Renal cortical epithelial cell (primary cell): ENCODE results near the gene ACTR10. TPM values are rescaled to one million over a fixed set of nuclear protein-coding genes. Genes with fewer than 3 reads are reported as not detected.
"Not testable (repeated sequence)": the region's sequence is repeated elsewhere in the genome, so short reads cannot be mapped to it uniquely, and the experiment has no call there.

Experiments
- DNase-seq: peaks from one replicate; pipeline ENCODE4 v3.0.0-alpha.2; 2011; ENCODE audit warnings: low read depth
- total RNA-seq: library from RNA; depleted of rRNA; stranded (reverse); fragments of >200 nt; gene quantifications from 2 replicates; pipeline ENCODE4 v1.2.3, GENCODE V29; 2014

The ACTR10 gene
- total RNA-seq, 1 donor from 2014 or later = 74.3 TPM

DNA sequence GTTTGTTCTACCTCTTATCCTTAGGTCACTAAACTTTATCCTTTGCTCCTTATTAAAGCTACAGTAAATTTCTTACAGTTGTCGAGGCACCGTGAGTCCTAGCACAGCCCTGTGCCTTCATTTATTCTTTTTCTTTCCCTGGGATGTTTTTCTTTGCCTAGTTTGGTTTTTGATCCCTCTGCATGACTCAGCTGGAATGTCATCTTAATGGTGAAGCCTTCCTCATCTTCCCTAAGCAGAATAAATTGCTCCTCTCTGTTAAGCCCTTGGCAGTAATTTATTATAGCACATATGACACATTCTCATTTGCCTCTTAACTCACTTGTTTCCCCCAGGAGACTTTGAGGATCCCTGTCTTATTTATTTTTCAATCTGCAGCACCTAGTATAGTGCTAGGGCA lies 16.6 kb downstream of the ACTR10 start:
- peak; percentile 56 for DNase-seq

- no peak for DNase-seq
These were observed 27.3 kb downstream of the ACTR10 start for GRCh38 chr14:58227096-58227819.

DNA sequence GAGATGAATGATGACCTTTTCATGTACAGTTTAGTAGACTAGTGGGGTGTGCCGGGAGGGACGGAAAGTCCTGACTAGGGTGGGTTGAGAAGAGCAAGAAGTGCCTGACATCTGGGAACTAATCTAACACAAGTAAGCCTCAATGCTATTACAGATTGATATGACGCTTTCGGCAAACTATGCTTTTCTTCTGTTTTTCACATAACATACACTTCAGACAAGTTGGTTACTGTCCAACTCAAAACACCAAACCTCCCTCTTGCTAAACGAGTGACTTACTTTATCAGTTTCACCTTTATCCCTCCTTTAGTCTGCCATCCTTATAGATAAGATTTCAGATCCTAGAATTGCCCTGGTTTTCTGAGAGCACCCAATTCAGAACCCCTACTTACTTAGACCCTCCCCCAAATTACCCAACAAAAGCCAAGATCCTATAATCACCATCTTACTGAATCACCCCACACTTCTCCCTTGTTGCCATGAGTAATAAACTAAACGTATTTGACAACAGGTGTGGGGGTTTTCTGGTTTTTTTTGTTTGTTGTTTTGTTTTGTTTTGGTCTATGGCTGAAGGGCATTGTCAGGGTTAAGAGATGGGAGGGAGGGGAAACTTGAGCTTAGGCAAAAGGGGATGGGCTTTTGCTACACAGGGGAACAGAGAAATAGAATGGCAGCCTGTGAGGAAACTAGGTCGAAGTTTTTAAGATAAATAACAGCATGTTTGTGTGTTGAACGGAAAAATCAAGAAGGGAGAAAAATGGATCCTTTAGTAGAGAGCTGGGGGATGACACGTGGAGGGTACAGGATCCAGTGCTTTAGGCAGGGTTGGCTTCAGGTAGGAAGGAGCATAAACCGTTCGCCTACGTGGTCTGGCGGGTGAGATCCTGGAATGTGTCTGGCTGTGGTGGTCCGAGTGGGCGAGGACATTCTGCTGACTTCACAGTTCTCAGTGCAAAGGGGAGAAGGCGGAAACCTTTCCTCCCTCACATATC lies 38.6 kb downstream of the ACTR10 start:
- DNase-seq = peak; percentile 71

DNA sequence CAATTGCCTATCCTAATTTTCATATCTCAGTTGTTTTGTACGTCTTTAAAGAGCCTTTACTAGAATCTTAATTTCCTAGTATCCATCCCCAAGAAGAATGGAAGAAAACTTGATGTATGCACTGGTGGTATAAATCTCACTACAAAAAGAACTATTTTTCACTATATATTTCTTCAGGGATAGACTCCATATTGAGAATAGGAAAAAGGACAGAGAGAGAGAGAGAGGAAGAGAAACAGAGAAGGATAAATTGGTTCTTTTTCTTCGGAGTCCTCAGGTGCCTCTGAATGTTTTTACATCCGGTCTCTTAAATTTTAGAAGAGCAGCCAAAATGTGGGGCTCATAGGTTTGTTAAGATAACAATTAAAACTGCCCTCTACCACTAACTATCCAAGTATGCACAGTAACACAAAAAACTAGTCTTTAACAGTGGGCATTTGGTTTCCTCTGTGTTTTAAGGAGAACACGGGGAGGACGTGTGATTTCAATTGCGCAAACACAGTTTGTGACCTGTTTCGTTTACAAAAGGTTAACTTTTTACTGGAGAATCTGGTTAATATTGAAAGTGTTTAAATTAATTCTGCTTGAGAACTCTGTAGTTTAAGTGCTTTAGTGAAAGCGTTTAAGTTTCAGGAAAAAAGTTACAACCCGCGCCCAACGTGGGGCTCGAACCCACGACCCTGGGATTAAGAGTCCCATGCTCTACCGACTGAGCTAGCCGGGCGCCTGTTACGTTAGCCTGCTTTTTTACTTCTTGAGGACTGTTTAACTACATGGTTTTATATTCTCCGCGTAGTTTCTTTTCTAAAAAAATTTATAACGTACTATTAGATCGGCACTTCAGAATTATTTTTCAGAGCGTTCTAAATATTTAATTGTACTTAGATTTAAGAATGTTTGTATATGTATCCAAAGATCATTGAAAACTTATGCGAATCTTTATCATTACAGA lies 39.6 kb downstream of the ACTR10 start:
- DNase-seq = peak; percentile 91

- peak; percentile 69 for DNase-seq
These were observed 44.0 kb downstream of the ACTR10 start for GRCh38 chr14:58243790-58244555.

- peak; percentile 92 for DNase-seq
These were observed 44.8 kb downstream of the ACTR10 start, which contains the start of gene PSMA3 for GRCh38 chr14:58244556-58245387. Gene PSMA3, plus strand, starts transcription at chr14:58244843. Its CDS starts 78 bp downstream, at chr14:58244921.

DNA sequence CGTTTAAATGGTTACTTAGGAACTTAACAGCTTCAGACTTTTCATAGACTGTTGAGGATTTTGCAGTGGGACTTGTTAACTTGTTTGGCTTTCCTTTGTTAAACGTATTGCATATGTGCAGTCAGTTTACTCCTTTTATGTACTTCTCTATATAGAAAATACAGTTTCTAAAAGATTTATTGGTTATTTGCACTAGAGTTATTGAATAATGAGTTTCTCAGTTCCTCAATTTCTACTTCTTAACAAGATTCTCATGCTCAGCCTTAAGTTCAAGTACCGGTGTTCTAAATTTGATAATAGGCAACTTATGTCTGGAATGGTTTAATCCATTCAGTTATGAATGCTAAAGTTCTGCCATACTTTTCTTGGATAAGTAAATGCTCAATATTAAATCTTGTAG lies 45.6 kb downstream of the ACTR10 start:
- no peak for DNase-seq

- DNase-seq = no peak
These were observed 49.7 kb downstream of the ACTR10 start for GRCh38 chr14:58249611-58250010.

DNA sequence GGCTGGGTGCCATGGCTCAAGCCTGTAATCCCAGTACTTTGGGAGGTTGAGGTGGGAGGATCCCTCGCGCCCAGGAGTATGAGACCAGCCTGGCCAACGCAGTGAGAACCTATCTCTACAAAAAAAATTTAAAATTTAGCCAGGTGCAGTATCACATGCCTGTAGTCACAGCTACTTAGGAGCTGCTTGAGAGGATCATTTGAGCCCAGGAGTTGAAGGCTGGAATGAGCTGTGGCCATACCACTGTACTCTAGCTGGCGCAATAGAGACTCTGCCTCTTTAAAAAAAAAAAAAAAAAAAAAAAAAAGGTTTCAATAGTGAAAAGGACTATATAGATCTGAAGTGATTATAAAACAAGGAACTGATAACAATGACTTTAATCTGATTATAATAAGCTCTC lies 58.2 kb downstream of the ACTR10 start:
- DNase-seq = no peak

DNA sequence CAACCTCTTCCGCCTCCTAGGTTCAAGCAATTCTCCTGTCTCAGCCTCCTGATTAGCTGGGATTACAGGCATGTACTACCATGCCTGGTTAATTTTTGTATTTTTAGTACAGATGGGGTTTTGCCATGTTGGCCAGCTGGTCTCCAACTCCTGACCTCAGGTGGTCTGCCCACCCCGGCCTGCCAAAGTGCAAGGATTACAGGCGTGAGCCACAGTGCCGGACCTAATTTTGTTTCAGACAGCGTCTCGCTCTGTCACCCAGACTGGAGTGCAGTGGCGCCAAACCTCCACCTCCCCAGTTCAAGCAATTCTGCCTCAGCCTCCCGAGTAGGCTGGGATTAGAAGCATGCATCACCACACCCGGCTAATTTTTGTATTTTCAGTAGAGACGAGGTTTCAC lies 62.1 kb downstream of the ACTR10 start:
- DNase-seq = not testable (repeated sequence)

DNA sequence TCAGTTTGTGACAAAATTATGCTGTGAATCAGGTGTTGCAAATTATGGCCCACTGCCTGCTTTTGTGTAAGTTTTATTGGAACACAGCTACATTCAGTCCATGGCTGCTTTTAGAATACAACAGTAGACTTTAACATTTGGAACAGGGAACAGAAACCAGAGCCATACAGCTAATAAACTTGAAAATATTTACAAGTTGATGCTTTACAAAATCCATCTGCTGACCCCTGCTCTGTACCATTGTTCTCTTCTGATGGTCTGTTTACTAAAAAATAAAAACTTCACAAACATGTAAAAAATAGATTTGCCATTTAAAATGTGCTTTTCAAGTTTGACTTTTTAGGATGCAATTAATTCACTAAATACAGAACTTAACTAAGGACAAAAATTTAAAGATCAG lies 65.5 kb downstream of the ACTR10 start:
- no peak for DNase-seq

DNA sequence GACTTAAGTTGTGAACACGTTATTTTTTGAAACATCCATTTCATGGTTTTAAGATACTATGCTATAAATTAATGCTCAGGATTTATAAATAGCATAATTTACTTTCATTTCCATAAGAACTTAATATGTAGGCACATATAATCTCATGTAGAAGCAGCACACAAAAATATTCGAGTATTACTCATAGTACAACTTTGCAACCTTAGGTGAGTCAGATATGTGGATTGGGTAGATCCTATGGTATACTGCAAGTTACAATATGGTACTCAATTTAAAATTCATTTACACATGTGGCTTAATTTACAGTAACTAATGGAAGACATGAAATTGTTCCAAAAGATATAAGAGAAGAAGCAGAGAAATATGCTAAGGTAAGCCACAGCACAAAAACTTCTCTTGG lies 70.7 kb downstream of the ACTR10 start:
- peak; percentile 39 for DNase-seq

DNA sequence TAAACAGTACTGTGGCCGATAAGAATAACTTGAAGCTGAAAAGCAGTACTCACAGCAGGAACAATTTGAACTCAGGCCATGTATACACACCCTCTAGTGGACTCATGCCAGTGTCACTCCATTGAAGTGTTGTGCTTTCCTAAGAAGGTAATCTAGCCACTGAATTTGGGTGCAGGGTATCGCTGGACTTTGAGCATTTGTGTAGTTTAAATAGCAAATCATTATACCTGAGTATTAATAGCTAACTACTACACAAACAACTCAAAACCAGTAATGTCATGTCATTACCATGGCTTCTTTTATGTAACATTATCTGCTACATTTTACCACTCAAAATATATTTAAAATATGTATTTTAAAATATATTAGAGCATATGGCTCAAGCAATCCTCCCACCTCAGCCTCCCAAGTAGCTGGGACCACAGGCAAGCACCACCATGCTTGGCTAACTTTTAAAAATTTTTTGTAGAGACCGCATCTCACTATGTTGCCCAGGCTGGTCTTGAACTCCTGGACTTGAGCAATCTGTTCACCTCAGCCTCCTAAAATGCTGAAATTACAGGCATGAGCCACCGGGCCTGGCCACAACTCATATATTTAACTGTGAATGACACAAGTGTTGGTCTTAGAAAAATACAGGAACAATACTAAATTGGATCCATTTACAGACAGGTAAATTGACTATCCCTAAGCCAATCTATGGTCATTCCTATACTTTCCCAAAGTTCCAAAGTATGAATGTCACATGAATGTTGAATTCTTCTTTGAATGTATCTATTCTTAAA lies 72.8 kb downstream of the ACTR10 start:
- peak; percentile 93 for DNase-seq

DNA sequence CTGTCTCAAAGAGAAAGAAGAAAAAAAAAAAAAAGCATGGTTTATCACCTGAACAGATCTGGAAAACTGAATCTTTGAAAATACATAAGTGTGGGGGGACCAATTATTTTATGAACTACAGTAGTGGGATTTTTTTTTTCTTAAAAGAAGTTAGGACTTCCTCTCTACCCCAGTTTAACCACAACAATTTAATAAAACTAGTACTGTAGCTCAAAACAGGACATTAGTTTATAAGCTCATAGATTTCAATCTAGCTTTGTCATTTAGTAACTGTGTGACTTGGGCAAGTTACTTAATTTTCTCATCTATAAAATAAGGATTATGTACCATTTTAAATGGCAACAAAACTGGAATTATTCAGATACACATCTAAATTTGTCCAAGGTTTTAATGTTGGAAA lies 74.9 kb downstream of the ACTR10 start:
- no peak for DNase-seq

- no peak for DNase-seq
These were observed 75.7 kb downstream of the ACTR10 start for GRCh38 chr14:58275527-58276190.

DNA sequence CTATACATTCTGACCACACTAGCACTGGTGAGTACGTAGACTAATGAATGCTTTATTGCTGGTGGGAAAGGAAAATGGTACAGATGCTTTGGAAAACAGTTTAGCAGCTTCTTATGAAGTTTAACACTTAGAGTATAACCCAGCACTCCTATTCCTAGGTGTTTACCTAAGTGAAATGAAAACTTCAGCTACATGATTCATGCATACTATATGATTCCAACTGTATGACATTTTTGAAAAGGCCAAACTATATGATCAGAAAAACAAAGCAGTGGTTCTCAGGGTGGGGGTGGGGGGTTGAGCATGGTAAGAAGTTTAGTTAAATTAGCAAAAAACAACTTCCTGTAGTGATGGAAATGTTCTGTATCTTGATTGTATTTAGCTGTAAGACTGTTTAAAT lies 76.3 kb downstream of the ACTR10 start:
- no peak for DNase-seq

- no peak for DNase-seq
These were observed 78.2 kb downstream of the ACTR10 start for GRCh38 chr14:58278177-58278576.

- peak; percentile 99 for DNase-seq
These were observed 81.2 kb downstream of the ACTR10 start for GRCh38 chr14:58280954-58281787.
